GM23248 (cell line): Measurements from ENCODE around the gene CERS2. TPM values are rescaled to one million over a fixed set of nuclear protein-coding genes. Genes with fewer than 3 reads are reported as not detected.

Experiments used
- DNase-seq: peaks from one replicate; pipeline ENCODE4 v3.0.0-alpha.2; 2015
- H2AFZ ChIP-seq: fragments of 200-600 bp; sonication (generic); 2 replicates; pipeline ENCODE4 v1.6.1; 2016; ENCODE audit warnings: antibody characterized with exemption
- H3F3A ChIP-seq: fragments of 200-600 bp; sonication (generic); 2 replicates; pipeline ENCODE4 v1.6.1; 2016; ENCODE audit warnings: mild to moderate bottlenecking, antibody characterized with exemption, mixed run types; ENCODE audit not compliant: insufficient read depth
- H3K27ac ChIP-seq: fragments of 200-600 bp; sonication (generic); 2 replicates; pipeline ENCODE4 v1.5.1; 2016; ENCODE audit warnings: mild to moderate bottlenecking
- H3K27me3 ChIP-seq: fragments of 200-600 bp; sonication (generic); replicated peaks from 2 replicates; pipeline ENCODE4 v1.6.1; 2016; ENCODE audit warnings: mild to moderate bottlenecking; ENCODE audit not compliant: insufficient read depth
- H3K36me3 ChIP-seq: fragments of 200-600 bp; sonication (generic); 2 replicates; pipeline ENCODE4 v1.6.1; 2016; ENCODE audit warnings: low read depth, mild to moderate bottlenecking
- H3K4me1 ChIP-seq: fragments of 200-600 bp; sonication (generic); 2 replicates; pipeline ENCODE4 v1.6.1; 2016; ENCODE audit warnings: mild to moderate bottlenecking; ENCODE audit not compliant: insufficient read depth
- H3K4me2 ChIP-seq: fragments of 200-600 bp; sonication (generic); one replicate; pipeline ENCODE4 v1.6.1; 2016; ENCODE audit warnings: mild to moderate bottlenecking; ENCODE audit not compliant: unreplicated experiment
- H3K4me3 ChIP-seq: fragments of 200-600 bp; sonication (generic); 2 replicates; pipeline ENCODE4 v1.5.1; 2016; ENCODE audit warnings: mild to moderate bottlenecking
- H3K79me2 ChIP-seq: fragments of 200-600 bp; sonication (generic); 2 replicates; pipeline ENCODE4 v1.6.1; 2016; ENCODE audit warnings: mild to moderate bottlenecking; ENCODE audit not compliant: insufficient read depth
- H3K9ac ChIP-seq: fragments of 200-600 bp; sonication (generic); 2 replicates; pipeline ENCODE4 v1.6.1; 2016; ENCODE audit warnings: mild to moderate bottlenecking
- H3K9me2 ChIP-seq: fragments of 200-600 bp; sonication (generic); 2 replicates; pipeline ENCODE4 v1.6.1; 2016; ENCODE audit warnings: mixed run types, mild to moderate bottlenecking, moderate library complexity; ENCODE audit not compliant: insufficient read depth
- H3K9me3 ChIP-seq: fragments of 200-600 bp; sonication (generic); one replicate; pipeline ENCODE4 v1.6.1; 2017; ENCODE audit warnings: low read depth
- H4K20me1 ChIP-seq: fragments of 200-600 bp; sonication (generic); 2 replicates; pipeline ENCODE4 v1.6.0; 2016; ENCODE audit not compliant: insufficient read depth
- EZH2 ChIP-seq: fragments of 200-600 bp; sonication (generic); IDR thresholded peaks from 2 replicates; pipeline ENCODE4 v1.6.1; 2018; ENCODE audit warnings: antibody characterized with exemption, mild to moderate bottlenecking; ENCODE audit not compliant: insufficient read depth, poor library complexity, severe bottlenecking
- EZH2phosphoT487 ChIP-seq: fragments of 200-600 bp; sonication (generic); IDR thresholded peaks from 2 replicates; pipeline ENCODE4 v1.6.1; 2018; ENCODE audit warnings: antibody characterized with exemption, moderate library complexity, mild to moderate bottlenecking, low read depth; ENCODE audit not compliant: insufficient read depth
- WGBS, 2 experiments: methylation state at CpG; one replicate each; pipeline ENCODE4 v1.1.6; 2015 to 2017; ENCODE audit warnings: low lambda C conversion rate in 2 of 2, low coverage in 1 of 2; ENCODE audit errors: missing lambda C conversion rate in 2 of 2; 5-methylcytosine and 5-hydroxymethylcytosine counted together
- in situ Hi-C: fragments of 300-500 bp; cut with MboI; formaldehyde crosslinking; loops from 2 replicates; pipeline ENCODE4 v1.15.0; 2020
- polyA plus RNA-seq: library from polyadenylated mRNA; unstranded; fragments of >200 nt; fragmentation: Nextera tagmentation; extraction: Ambion mirVana; gene quantifications from 2 replicates; pipeline ENCODE4 v1.2.1, GENCODE V29; 2016
- total RNA-seq: library from RNA; depleted of rRNA; stranded (reverse); fragments of >200 nt; shearing (Covaris generic); gene quantifications from 2 replicates; pipeline ENCODE4 v1.2.3, GENCODE V29; 2014

The CERS2 gene
- total and polyA plus RNA-seq, 2 experiments from 2014 or later, result 148 to 202 TPM

DNA sequence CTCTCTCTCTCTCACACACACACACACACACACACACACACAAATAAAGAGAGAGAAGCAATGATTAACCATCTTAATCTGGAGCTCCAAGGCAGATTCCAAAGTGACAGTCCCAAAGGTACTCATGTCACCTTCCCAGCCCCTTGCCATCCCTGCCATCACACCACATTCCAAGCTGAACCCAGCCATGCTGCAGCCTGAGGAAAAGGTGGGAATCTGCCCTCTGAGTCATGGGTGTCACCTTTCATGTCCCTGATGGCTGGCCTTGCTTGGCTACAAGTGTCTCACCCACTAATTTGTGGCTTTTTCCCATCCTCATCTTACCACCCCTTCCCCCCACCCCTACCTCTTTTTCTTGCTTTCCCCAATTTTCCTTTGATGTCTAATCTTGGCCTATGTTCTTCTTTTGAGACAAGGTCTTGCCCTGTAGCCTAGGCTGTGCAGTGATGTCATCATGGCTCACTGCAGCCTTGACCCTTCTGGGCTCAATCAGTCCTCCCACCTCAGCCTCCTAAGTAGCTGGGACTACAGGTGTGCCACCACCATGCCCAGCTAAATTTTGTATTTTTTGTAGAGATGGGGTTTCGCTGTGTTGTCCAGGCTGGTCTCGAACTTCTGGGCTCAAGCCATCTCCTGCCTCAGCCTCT, 10.7 kb upstream of the CERS2 start:
- DNase-seq, result no peak
- Histone ChIP-seq H4K20me1 (no peaks in the 10 kb centered on the region), H3K27me3 (no peaks in the 10 kb centered on the region), H3K36me3 (no peaks in the 10 kb centered on the region), H3K9ac (no peak overlapping the region), H3K4me3 (no peak overlapping the region), H3K9me2 (no peaks in the 10 kb centered on the region), H3K9me3 (no peaks in the 10 kb centered on the region), H3F3A (no peaks in the 10 kb centered on the region), H3K27ac (no peak overlapping the region), H3K4me1 (peaks cover 15% of the 10 kb centered on the region), H3K4me2 (no peak overlapping the region), H3K79me2 (no peaks in the 10 kb centered on the region), H2AFZ (no peak overlapping the region)
- TF ChIP-seq EZH2 (no peak), EZH2phosphoT487 (no peak)
- in situ Hi-C loops, result no loop called here
- WGBS, 2 experiments, result 79% methylated on average over 2 of the region's 2 CpGs

DNA sequence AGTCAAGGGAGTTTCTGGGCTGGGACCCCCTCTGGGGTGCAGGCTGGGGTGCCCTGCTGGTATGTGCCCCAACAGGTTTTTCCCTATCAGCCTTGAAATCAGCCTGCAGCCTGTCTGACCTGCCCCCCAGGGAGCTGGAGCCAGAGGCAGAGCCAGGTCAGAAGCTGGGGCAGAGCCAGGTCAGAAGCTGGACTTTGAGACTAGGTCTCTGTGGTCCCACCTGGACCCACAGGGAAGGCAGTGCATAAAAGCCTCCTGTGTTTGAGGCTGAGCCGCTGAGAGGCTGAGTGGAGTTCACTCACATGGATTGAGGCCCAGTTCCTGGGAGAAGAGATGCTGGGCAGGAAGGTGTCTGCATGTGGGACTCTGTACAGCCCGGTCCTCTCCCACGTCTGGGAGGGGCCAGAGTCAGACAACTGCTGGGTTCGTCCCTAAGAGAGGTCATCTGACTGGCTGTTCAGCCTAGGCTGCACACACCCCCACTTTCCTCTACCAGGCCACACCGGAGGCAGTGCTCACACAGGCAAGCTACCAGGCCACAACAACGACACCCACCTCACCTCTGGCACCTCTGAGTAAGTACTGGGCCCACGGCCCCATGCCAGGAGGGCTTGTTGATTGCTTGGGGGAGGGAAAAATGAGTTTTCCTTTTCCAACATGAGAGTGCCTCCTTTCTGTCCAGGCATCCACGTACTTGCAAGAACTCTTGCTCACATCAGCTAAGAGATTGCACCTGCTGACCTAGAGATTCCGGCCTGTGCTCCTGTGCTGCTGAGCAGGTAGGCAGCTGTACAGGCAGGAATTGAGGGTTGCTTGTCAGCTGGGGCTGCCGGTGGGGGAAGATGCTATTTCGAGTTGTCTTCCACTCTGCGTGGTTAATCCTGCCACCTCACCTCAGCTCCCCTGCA, 7.4 kb upstream of the CERS2 start, which contains the start of gene ANXA9:
TSS of gene ANXA9 (plus strand) at position 488 of the 908 bp plus-strand sequence. CDS start 814 bp downstream, outside the sequence.
- peak; percentile 51 for DNase-seq
- TF ChIP-seq EZH2phosphoT487 (no peak), EZH2 (no peak)
- H3K27ac ChIP-seq, result no peak within 1 kb of the TSS
- in situ Hi-C loops, result no loop called here
- 52 to 61% methylated on average over 12 of the region's 12 CpGs for WGBS, 2 experiments
- peak within 1 kb of the TSS; percentile 12; the same call in 1 of the 2 replicates for H2AFZ ChIP-seq
- H3K4me2 ChIP-seq, result no peak within 1 kb of the TSS
- H3K9ac ChIP-seq, result no peak within 1 kb of the TSS
- no peak within 1 kb of the TSS for H3K4me3 ChIP-seq
- no peaks in the 10 kb centered on the region for H3K27me3 ChIP-seq
- no peaks in the 10 kb centered on the region for H3K36me3 ChIP-seq
- peaks cover 9% of the 10 kb centered on the region for H3F3A ChIP-seq
- no peaks in the 10 kb centered on the region for H4K20me1 ChIP-seq
- peaks cover 38% of the 10 kb centered on the region for H3K4me1 ChIP-seq
- H3K79me2 ChIP-seq, result no peaks in the 10 kb centered on the region
- no peaks in the 10 kb centered on the region for H3K9me2 ChIP-seq
- H3K9me3 ChIP-seq, result no peaks in the 10 kb centered on the region

DNA sequence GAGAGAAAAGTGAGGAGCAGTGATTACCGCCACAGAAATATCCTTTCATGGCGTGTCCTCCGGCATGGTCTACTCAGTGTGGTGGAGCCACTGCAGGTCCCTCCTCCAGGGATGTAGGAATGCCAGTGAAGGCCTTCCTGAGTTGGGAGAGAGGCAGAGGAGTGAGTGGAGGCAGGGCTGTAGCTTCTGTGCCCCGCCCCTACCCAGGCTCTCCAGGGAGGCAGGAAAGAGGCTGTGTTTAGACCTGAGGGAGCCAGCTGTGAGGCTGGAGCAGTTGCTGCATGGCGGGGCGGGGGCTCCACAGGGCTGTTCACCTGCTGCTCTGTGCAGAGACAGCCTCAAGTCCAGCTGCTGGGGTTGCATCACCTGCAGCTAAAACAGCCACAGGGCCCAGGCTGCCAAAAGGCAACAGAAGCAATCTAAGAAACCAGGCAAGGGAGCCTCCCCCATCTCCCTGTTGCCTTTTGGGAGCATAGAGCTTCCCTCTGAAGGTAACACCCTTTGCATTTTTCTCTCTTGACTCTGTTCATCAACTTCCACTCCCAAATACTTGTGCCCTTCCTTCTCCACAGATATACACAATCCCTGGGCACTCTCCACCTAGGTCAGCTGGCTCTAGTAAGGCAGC, 6.7 kb upstream of the CERS2 start:
- H2AFZ ChIP-seq, result peak overlapping the region; percentile 12; the same call in 1 of the 2 replicates
- no peak overlapping the region for H3K4me3 ChIP-seq
- no peak overlapping the region for H3K4me2 ChIP-seq
- peak; percentile 33 for DNase-seq
- H3K27me3 ChIP-seq, result no peaks in the 10 kb centered on the region
- in situ Hi-C loops, result no loop called here
- H3F3A ChIP-seq, result peaks cover 16% of the 10 kb centered on the region
- no peak overlapping the region for H3K27ac ChIP-seq
- WGBS, 2 experiments, result 81 to 88% methylated on average over 6 of the region's 6 CpGs
- no peaks in the 10 kb centered on the region for H3K36me3 ChIP-seq
- H3K9me3 ChIP-seq, result no peaks in the 10 kb centered on the region
- no peak overlapping the region for H3K9ac ChIP-seq
- no peaks in the 10 kb centered on the region for H3K9me2 ChIP-seq
- H4K20me1 ChIP-seq, result no peaks in the 10 kb centered on the region
- no peak for TF ChIP-seq EZH2phosphoT487
- TF ChIP-seq EZH2, result no peak
- peaks cover 42% of the 10 kb centered on the region for H3K4me1 ChIP-seq
- H3K79me2 ChIP-seq, result no peaks in the 10 kb centered on the region
